ENCODE measurements around the gene PPT1.

DNA sequence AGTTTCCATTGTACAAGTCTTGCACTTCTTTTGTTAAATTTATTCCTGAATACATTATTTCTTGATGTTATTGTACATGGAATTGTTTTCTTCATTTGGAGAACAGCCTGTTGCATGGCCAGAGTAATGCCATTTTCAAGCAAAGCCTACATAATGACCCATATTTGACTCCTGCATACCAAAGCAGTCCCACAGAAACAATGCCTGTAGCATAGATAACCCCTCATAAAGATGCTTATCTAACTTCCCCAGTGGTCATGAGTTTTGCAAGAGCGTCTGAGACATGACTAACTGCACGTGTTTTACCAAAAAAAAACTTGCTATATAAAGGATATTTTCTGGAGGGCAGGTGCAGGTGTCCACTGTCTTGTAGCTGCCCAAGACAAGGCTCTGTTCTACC is 33.8 kb upstream of the PPT1 start:
- TF ChIP-seq FOS (IDR thresholded peaks at IDR 0.05; ENCODE audit: borderline replicate concordance, insufficient read depth, low read length) (no peak), POLR2A (IDR thresholded peaks at IDR 0.05; ENCODE audit: low read depth, low read length) (no peak), CTCF (IDR thresholded peaks at IDR 0.05; ENCODE audit: extremely low read depth in 1 of 2, insufficient read depth in 1 of 2, low read depth in 1 of 2, low read length in 2 of 2) (no peak), POLR2AphosphoS5 (IDR thresholded peaks at IDR 0.05; ENCODE audit: insufficient read depth, low read depth, low read length) (peak; percentile 30), EZH2 (IDR thresholded peaks at IDR 0.05; ENCODE audit: borderline replicate concordance, low read depth, low read length, severe bottlenecking) (no peak), MAX (IDR thresholded peaks at IDR 0.05; ENCODE audit: insufficient read depth, insufficient read length) (no peak), MYC (IDR thresholded peaks at IDR 0.05; ENCODE audit: low read depth, low read length) (no peak), GATA2 (IDR thresholded peaks at IDR 0.05; ENCODE audit: insufficient read depth, insufficient read length, low read depth, low read length) (peak; percentile 82)

All from endothelial cell of umbilical vein (primary cell).